ENCODE results near the gene THSD4.

The THSD4 gene

GRCh38 chr15:71484080-71484479 is 368.8 kb downstream of the THSD4 start:
- no peak overlapping the region for H3K4me3 ChIP-seq (IDR thresholded peaks at IDR 0.05; ENCODE audit: insufficient read depth, low read depth, low read length)
- H3K4me1 ChIP-seq (ENCODE audit: low read depth, poor library complexity, severe bottlenecking) = no peaks in the 10 kb centered on the region
- no peak overlapping the region for H3K4me2 ChIP-seq
- H3K9ac ChIP-seq = no peak overlapping the region
- H4K20me1 ChIP-seq (ENCODE audit: insufficient read depth) = no peaks in the 10 kb centered on the region
- H3K79me2 ChIP-seq (ENCODE audit: insufficient read depth, low read depth) = no peaks in the 10 kb centered on the region
- no peak overlapping the region for H3K27ac ChIP-seq
- no peaks in the 10 kb centered on the region for H3K36me3 ChIP-seq (ENCODE audit: insufficient read depth)
- no peak overlapping the region for H2AFZ ChIP-seq (ENCODE audit: low read depth)
- H3K27me3 ChIP-seq (ENCODE audit: insufficient read depth, low read depth) = no peaks in the 10 kb centered on the region
- TF ChIP-seq CTCF (conservative IDR thresholded peaks at IDR 0.05; ENCODE audit: low read depth, low read length) = no peak

GRCh38 chr15:71485094-71485693 is 369.9 kb downstream of the THSD4 start:
- H3K27me3 ChIP-seq (ENCODE audit: insufficient read depth, low read depth) = no peaks in the 10 kb centered on the region
- H4K20me1 ChIP-seq (ENCODE audit: insufficient read depth) = no peaks in the 10 kb centered on the region
- no peak overlapping the region for H3K27ac ChIP-seq
- no peak overlapping the region for H3K9ac ChIP-seq
- H3K4me2 ChIP-seq = no peak overlapping the region
- no peak overlapping the region for H2AFZ ChIP-seq (ENCODE audit: low read depth)
- no peaks in the 10 kb centered on the region for H3K36me3 ChIP-seq (ENCODE audit: insufficient read depth)
- no peaks in the 10 kb centered on the region for H3K4me1 ChIP-seq (ENCODE audit: low read depth, poor library complexity, severe bottlenecking)
- H3K4me3 ChIP-seq (IDR thresholded peaks at IDR 0.05; ENCODE audit: insufficient read depth, low read depth, low read length) = no peak overlapping the region
- no peaks in the 10 kb centered on the region for H3K79me2 ChIP-seq (ENCODE audit: insufficient read depth, low read depth)
- TF ChIP-seq CTCF (conservative IDR thresholded peaks at IDR 0.05; ENCODE audit: low read depth, low read length) = peak; percentile 49

- Histone ChIP-seq H3K4me2 (no peak overlapping the region), H3K27ac (no peak overlapping the region), H3K79me2 (ENCODE audit: insufficient read depth, low read depth) (no peaks in the 10 kb centered on the region), H2AFZ (ENCODE audit: low read depth) (no peak overlapping the region), H4K20me1 (ENCODE audit: insufficient read depth) (no peaks in the 10 kb centered on the region), H3K9ac (no peak overlapping the region), H3K36me3 (ENCODE audit: insufficient read depth) (no peaks in the 10 kb centered on the region), H3K4me3 (IDR thresholded peaks at IDR 0.05; ENCODE audit: insufficient read depth, low read depth, low read length) (no peak overlapping the region), H3K27me3 (ENCODE audit: insufficient read depth, low read depth) (no peaks in the 10 kb centered on the region), H3K4me1 (ENCODE audit: low read depth, poor library complexity, severe bottlenecking) (no peaks in the 10 kb centered on the region)
- no peak for TF ChIP-seq CTCF (conservative IDR thresholded peaks at IDR 0.05; ENCODE audit: low read depth, low read length)
Measured at GRCh38 chr15:71489570-71489969, 374.3 kb downstream of the THSD4 start.

GRCh38 chr15:71493526-71493925 is 378.3 kb downstream of the THSD4 start:
- Histone ChIP-seq H3K4me1 (ENCODE audit: low read depth, poor library complexity, severe bottlenecking) (no peaks in the 10 kb centered on the region), H3K27ac (no peak overlapping the region), H3K36me3 (ENCODE audit: insufficient read depth) (no peaks in the 10 kb centered on the region), H3K27me3 (ENCODE audit: insufficient read depth, low read depth) (no peaks in the 10 kb centered on the region), H3K4me3 (IDR thresholded peaks at IDR 0.05; ENCODE audit: insufficient read depth, low read depth, low read length) (no peak overlapping the region), H3K4me2 (no peak overlapping the region), H4K20me1 (ENCODE audit: insufficient read depth) (no peaks in the 10 kb centered on the region), H2AFZ (ENCODE audit: low read depth) (no peak overlapping the region), H3K9ac (no peak overlapping the region), H3K79me2 (ENCODE audit: insufficient read depth, low read depth) (no peaks in the 10 kb centered on the region)
- no peak for TF ChIP-seq CTCF (conservative IDR thresholded peaks at IDR 0.05; ENCODE audit: low read depth, low read length)
